ENCODE results near the gene FXR2.

The FXR2 gene

GRCh38 chr17:7570351-7570750 lies 44.3 kb downstream of the FXR2 start:
- no peak for DNase-seq (ENCODE audit: low spot score)

- DNase-seq (ENCODE audit: low spot score): no peak
Observed at GRCh38 chr17:7569571-7569970, 45.1 kb downstream of the FXR2 start.

GRCh38 chr17:7563115-7563869 lies 51.4 kb downstream of the FXR2 start:
- no peak for DNase-seq (ENCODE audit: low spot score)

- DNase-seq (ENCODE audit: low spot score): no peak
Observed at GRCh38 chr17:7562208-7562605, 52.5 kb downstream of the FXR2 start.

- DNase-seq (ENCODE audit: low spot score): peak; percentile 89
Observed at GRCh38 chr17:7561589-7562207, 53.0 kb downstream of the FXR2 start, which contains the start of gene SENP3. Gene SENP3 (plus strand): TSS chr17:7561919. CDS start chr17:7563077, 1,158 bp downstream.

- DNase-seq (ENCODE audit: low spot score): peak; percentile 83
Observed at GRCh38 chr17:7561028-7561575, 53.6 kb downstream of the FXR2 start.

GRCh38 chr17:7560172-7561027 lies 54.3 kb downstream of the FXR2 start:
- peak; percentile 61 for DNase-seq (ENCODE audit: low spot score)

- DNase-seq (ENCODE audit: low spot score): no peak
Observed at GRCh38 chr17:7559320-7560171, 55.2 kb downstream of the FXR2 start.

- no peak for DNase-seq (ENCODE audit: low spot score)
Observed at GRCh38 chr17:7558544-7559319, 56.0 kb downstream of the FXR2 start, which contains the start of gene TNFSF13. Gene TNFSF13 (plus strand): TSS chr17:7558750. CDS start chr17:7559040, 290 bp downstream.

GRCh38 chr17:7557775-7558543 lies 56.7 kb downstream of the FXR2 start:
- DNase-seq (ENCODE audit: low spot score): no peak

- DNase-seq (ENCODE audit: low spot score): no peak
Observed at GRCh38 chr17:7557147-7557764, 57.4 kb downstream of the FXR2 start.

GRCh38 chr17:7556627-7557026 lies 58.1 kb downstream of the FXR2 start:
- DNase-seq (ENCODE audit: low spot score): no peak

GRCh38 chr17:7555320-7555948 lies 59.3 kb downstream of the FXR2 start:
- no peak for DNase-seq (ENCODE audit: low spot score)

GRCh38 chr17:7553356-7553755 lies 61.3 kb downstream of the FXR2 start:
- DNase-seq (ENCODE audit: low spot score): no peak

GRCh38 chr17:7552621-7553051 lies 62.1 kb downstream of the FXR2 start:
- DNase-seq (ENCODE audit: low spot score): peak; percentile 73

- DNase-seq (ENCODE audit: low spot score): no peak
Observed at GRCh38 chr17:7551396-7551795, 63.3 kb downstream of the FXR2 start.

- no peak for DNase-seq (ENCODE audit: low spot score)
Observed at GRCh38 chr17:7550344-7550743, 64.4 kb downstream of the FXR2 start.

GRCh38 chr17:7549401-7550055 lies 65.2 kb downstream of the FXR2 start:
- peak; percentile 70 for DNase-seq (ENCODE audit: low spot score)

Measured in CD4-positive, alpha-beta T cell treated with Interleukin-2 at 100 ng/mL for 4 hours (primary cell).